CD4-positive, alpha-beta T cell treated with Interleukin-4 for 1 hour (primary cell): Measurements from ENCODE around the gene CLUH.

Source experiments
- DNase-seq, 2 donors: peaks; one replicate each; pipeline ENCODE4 v3.0.0-alpha.2; 2020 to 2022

CLUH gene

DNA sequence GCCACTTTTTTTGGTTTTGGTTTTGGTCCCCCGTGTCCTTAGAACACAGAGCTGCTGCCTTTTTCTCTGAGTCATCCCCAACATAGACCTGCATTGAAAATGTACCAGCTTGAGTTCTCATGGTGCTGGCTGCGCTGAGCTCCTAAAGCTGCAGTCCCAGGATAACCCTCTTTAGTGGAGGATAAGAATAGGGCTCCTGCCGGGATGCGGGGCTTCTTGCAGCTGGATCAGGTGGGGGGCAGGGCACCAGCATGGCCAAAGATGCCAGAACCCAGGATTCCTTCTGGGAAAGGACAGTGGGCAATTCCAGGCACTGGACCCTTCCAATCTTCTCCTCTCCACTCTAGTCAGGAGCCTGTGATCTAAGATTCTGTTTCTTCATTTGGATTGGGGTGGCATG is 8.3 kb upstream of the CLUH start:
- no peak for DNase-seq

GRCh38 chr17:2718150-2718938 is 6.8 kb upstream of the CLUH start:
- no peak for DNase-seq

DNA sequence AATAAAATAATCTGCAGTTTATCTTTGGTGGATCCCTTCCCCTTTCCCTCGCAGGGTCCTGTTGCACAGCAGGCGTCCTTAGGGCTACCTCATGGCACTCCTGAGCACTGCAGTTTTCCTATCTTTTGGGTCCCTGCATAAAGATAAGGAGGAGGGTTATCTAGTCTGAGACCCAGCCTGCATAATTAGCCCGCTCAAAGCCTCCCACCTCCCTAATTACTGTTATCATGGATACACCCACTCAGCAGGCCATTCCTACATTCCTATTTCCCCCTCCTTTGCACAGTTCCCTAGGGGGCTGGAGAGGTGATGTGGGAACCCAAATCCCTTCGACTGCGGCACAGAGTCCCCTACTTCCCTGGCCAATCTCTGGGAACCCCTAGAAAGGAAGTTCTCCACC is 5.1 kb upstream of the CLUH start:
- no peak for DNase-seq

DNA sequence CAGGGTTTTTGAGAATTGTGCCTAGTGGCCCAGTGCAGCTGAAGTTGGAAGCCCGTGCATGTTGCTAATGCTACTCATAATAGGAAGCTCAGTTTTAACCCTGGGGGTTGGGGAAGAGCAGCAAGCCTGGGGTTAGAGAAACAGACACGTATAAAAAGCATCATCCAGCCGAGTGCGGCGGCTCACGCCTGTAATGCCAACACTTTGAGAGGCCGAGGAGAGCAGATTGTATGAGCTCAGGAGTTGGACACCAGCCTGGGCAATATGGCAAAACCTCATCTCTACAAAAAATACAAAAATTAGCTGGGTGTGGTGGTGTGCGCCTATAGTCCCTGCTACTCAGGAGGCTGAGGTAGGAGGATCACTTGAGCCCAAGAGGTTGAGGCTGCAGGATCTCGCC is 2.3 kb upstream of the CLUH start:
- DNase-seq, result no peak

DNA sequence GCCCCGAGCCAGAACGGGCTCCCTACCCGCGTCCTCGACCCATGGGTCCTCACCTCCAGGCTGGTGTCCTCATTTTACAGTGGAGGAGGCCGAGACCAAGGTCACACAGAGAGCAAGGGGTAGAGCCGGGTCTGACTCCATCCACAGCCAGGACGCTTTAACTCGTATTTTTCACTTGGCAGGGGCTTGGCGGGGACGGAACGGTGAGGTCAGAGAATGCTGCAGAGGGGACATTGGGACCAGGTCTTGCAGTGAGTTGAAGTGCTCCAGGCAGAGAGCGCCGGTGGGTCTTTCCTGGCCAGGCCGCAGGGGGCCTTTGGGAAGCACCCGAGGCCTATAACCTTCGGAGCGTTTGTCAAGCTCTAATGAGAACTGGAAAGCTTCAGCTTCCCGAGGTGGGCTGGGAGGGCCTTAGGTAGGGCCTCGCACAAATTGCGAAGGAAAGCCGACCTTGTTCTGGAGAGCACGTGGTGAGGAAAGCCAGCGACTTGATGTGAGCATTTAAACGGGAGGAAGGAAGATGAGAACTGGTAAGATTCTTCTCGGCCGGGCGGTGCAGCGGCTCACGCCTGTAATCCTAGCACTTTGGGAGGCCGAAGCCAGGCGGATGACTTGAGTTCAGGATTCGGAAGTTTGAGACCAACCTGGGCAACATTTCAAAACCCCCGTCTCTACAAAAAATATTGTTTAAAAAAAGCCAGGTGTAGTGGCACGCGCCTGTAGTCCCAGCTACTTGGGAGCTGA is 908 bp upstream of the CLUH start:
- DNase-seq, result no peak

DNA sequence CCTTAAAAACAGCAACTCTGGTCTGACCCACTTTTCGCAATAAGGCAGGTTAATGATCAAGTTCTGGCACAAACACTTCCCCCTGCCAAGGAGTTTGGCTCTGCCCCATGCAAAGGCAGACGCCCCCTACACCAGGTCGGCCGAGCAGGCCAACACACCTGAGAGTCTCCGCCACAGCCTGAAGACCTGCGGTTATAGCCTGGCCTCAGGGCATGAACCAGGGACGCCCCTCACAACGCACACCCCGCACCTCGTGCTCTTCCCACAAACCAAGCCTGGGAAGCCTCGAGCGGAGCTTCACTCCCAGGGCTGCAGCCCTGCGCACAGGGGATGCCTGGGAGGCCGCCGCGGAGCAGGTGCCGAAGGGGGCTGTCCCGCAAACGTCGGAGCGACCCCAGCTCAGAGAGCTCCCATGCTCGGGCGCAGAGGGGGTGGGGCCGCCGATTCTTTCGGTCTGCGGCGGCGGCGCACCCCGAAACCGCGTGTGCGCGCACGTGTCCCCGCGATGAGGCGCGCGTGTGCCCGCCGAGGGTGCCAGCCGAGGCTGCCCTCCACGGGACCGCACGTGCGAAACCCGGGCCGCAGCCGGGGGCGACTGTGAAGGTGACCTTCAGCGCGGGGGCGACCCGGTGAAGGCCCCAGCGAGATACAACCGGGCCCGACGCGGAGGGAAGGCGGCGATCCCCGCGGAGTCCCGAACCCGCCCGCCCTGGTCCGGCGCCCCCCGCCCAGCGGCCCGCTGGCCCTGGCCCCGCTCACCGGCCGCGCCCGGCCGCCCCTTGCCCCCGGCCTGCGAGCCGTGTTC is 559 bp downstream of the CLUH start:
- peak; percentile 21 to 22 for DNase-seq

DNA sequence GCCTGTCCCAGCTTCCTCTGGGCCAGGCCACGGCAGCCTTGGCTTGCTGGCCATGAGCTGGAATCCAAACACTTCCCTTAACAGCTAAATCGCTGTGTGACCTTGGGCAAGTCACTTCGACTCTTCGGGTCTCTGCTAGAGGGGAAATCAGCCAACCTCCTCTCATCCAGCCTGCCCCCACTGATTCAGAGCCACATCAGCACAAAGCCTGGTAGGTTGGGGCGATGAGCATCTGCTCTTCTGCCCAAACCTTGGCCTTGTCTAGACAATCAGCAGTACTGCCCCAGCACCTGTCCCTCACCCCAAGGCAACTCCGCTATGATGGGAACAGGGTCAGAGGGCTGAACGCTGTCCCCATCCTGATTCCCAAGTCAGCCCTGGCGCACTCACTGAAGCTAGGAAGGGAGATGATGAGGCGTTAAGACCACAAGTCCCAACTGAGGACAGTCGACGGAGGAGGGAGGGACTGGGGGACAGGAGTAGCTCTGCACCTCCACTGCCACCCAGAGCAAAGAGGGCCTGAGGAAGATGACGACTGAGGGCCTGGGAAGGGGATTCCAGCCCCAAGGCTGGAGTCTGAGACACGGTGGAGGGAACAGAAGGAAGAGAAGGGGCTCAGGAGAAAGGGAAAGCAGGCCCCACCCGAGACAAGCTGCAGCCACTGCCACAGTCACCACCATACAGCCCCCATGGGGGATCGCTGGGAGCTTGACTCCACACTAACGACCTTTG is 1.3 kb downstream of the CLUH start:
- no peak for DNase-seq

- DNase-seq, result no peak
These were observed 2.3 kb downstream of the CLUH start for GRCh38 chr17:2709183-2709661.

DNA sequence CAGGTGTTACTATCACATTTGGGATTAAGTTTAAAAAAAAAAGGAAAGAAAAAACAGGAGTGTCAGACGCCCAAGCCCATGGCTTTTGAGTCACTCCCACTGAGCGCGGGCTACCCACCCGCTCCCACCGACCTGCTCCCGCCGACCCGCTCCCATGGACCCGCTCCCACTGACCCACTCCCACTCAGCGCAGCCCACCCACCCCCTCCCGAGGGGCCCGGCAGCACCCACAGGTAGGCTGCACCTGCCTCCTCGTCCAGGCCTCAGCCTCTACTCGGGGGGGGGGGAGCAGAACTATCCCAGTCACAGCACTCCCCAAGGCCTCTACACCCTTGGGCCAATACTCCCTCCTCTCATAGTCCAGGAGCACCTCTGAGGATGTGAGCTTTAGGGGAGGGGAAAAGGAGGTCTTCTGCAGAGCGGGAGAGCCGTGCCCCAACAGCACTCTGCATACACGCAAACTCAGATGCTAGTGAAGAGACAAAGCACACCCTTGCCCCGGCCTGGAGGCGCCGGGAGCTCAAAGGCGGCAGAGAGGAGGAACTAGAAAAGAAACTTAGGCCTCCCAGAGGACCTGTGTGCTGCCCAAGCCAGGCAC is 2.9 kb downstream of the CLUH start:
- no peak for DNase-seq

DNA sequence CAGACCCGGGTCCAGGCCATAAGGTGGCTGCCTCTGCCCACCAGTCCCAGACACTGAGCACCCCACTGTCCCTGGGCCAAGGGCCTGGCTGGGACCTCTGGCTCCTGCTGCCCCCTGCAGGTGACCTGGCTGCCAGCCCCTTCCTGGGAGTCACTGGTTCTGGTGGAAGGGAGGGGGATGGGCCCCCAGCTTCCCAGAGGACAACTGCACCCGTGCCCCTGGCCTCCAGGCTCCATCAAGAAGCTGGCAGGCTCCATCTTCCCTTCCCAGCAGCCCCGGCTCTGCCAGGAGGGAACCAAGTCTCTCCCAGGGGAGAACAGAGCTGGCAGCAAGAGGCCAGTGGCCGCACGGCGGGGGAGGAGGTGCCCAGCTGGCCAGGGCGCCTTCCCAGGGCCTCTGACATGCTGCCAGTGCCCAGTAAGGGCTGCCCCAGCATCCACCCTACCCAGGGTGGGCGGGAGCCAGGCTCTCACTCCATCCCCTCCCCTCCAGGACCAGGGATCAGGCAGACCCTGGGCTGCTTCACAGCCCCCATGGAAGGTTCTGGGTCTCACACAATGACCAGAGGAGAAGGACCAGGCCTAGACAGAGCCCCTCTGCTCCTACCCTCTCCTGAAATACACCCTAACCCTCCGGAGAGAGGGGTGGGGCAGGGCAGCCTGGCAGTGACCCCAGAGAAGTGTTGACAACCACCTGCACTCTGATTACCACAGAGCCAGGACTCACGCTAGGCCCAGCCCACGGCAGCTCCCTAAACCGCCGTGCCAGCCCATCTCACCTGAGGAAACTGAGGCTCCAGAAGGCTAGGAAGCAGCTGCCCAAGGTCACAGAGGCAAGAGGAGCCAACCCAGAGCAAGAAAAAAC is 3.6 kb downstream of the CLUH start:
- DNase-seq, result no peak

- DNase-seq, result no peak
These were observed 4.6 kb downstream of the CLUH start for GRCh38 chr17:2706911-2707510.

DNA sequence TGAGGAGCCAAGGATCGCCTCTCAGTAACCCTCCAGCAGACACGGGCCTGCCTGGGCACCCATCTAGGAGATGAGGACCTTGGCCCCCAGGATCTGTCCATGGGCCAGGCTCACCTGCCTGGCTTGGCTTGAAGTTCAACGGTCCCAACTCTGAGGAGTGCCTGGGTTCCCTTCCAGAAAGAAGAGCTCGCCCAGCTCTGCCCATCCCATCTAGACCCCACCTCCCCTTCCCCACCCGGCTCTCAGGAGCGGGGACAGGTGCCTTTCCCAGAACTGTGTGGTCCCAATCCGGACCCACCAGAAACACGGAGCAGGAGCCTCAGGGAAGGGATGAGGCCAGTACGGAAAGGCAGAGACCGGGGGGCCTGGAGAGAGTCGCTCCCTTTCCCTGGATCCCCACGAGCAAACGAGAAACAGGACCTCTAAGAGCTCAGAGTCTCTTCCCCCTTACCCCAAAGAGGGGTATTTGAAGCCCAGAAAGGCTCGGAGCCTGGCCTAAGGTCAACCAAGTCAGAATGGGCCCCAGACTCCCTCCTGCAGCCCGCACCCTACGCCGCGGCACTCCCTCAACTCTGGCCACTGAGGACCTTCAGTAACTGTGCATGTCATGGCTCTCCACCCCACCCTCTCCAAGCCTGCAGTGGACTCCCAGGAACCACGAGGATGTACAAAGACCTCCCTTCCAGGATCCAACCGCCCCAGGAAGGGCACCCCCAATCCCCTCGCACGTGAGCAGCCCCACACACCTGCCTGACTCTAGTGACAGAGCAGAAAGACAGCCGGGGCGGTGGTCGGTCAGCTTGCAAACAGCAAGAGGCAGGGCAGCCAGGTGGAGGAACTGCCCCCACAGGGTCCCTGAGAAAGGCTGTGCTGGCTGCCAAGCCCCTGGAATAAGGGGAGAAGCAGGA is 5.4 kb downstream of the CLUH start:
- DNase-seq, result no peak

- DNase-seq, result no peak
These were observed 6.3 kb downstream of the CLUH start for GRCh38 chr17:2705263-2705662.

- DNase-seq, result no peak
These were observed 6.7 kb downstream of the CLUH start for GRCh38 chr17:2704890-2705248.

DNA sequence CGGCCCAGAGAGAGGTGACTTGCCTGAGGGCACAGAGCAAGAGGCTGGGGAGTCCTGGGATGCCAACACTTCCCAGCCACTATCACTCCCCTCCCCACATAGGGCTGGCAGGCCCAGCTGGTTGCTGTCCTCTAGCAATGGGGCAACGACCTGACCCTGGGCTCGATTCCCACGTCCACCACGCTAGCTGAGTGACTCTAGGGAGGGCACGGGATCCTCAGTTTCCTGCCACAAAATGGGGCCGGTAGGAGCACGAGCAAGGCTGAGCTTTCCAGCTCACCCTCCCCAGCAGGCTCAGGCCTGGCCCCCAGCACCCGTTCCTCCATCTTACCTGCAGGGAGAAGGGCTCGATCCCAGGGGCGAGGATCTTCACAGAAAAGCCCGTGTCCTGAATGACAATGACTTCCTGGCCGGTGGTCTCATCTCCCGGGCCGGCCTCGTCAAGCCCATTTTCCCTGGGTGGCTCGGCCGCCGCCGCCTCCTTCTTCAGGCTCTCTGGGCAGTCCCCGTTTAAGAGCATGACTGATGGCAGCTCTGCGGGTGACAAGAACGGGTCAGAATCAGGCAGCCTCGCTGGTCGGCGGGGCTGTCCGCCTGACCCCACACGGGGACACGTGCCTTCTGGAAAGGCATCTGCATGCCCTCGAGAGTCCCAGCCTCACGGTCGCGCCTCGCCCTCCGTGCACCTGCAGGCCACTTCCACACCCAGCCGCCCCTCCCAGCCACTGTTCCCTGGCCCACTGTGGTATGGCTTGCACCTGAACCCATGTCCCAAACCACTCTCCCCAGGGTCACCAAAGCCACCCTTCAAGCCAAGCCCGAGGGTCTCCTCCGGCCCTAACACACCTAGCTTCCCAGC is 7.3 kb downstream of the CLUH start:
- no peak for DNase-seq

GRCh38 chr17:2703606-2704005 is 8.0 kb downstream of the CLUH start:
- DNase-seq, result no peak

GRCh38 chr17:2703181-2703580 is 8.4 kb downstream of the CLUH start:
- DNase-seq, result no peak

GRCh38 chr17:2701996-2702741 is 9.4 kb downstream of the CLUH start:
- DNase-seq, result no peak
